Neural progenitor cell (in vitro differentiated cells): Measurements from ENCODE around the gene CC2D2A. TPM values are rescaled to one million over a fixed set of nuclear protein-coding genes. Genes with fewer than 3 reads are reported as not detected.
A peak's percentile ranks its signal among the peaks of the same experiment; 100 is the strongest.

ENCODE experiments used
- DNase-seq: peaks from one replicate; pipeline ENCODE4 v3.0.0-alpha.2; 2016; ENCODE audit warnings: low spot score
- H2AFZ ChIP-seq: fragments of 200-600 bp; sonication (generic); replicated peaks from 2 replicates; pipeline ENCODE4 v1.6.1; 2016; ENCODE audit warnings: antibody characterized with exemption
- H3F3A ChIP-seq: fragments of 200-600 bp; sonication (generic); 2 replicates; pipeline ENCODE4 v1.6.1; 2016; ENCODE audit warnings: antibody characterized with exemption, low read depth
- H3K27ac ChIP-seq: fragments of 200-600 bp; sonication (generic); 2 replicates; pipeline ENCODE4 v1.5.1; 2016; ENCODE audit warnings: mild to moderate bottlenecking
- H3K27me3 ChIP-seq: fragments of 200-600 bp; sonication (generic); 2 replicates; pipeline ENCODE4 v1.6.1; 2016; ENCODE audit warnings: mild to moderate bottlenecking, moderate library complexity
- H3K36me3 ChIP-seq: fragments of 200-600 bp; sonication (generic); 2 replicates; pipeline ENCODE4 v1.5.1; 2016
- H3K4me1 ChIP-seq: fragments of 200-600 bp; sonication (generic); 2 replicates; pipeline ENCODE4 v1.6.1; 2016; ENCODE audit warnings: mixed run types
- H3K4me2 ChIP-seq: fragments of 200-600 bp; sonication (generic); 2 replicates; pipeline ENCODE4 v1.6.1; 2016
- H3K4me3 ChIP-seq: fragments of 200-600 bp; sonication (generic); 2 replicates; pipeline ENCODE4 v1.5.1; 2016
- H3K79me2 ChIP-seq: fragments of 200-600 bp; sonication (generic); 2 replicates; pipeline ENCODE4 v1.6.1; 2016; ENCODE audit warnings: low read depth
- H3K9ac ChIP-seq: fragments of 200-600 bp; sonication (generic); 2 replicates; pipeline ENCODE4 v1.6.1; 2016
- H3K9me3 ChIP-seq: fragments of 200-600 bp; sonication (generic); 2 replicates; pipeline ENCODE4 v1.5.1; 2016; ENCODE audit warnings: low read depth
- H4K20me1 ChIP-seq: fragments of 200-600 bp; sonication (generic); 2 replicates; pipeline ENCODE4 v1.6.1; 2016; ENCODE audit warnings: low read depth
- H3K27ac Mint-ChIP-seq: 3 replicates; pipeline ENCODE4 v1.8.0; 2021; ENCODE audit warnings: mixed read lengths
- H3K27me3 Mint-ChIP-seq: 2 replicates; pipeline ENCODE4 v1.8.0; 2022; ENCODE audit warnings: low read depth, mild to moderate bottlenecking, inconsistent platforms, moderate library complexity, mixed read lengths; ENCODE audit not compliant: insufficient read depth
- H3K36me3 Mint-ChIP-seq: 3 replicates; pipeline ENCODE4 v1.8.0; 2021; ENCODE audit warnings: mixed read lengths
- H3K4me1 Mint-ChIP-seq: 3 replicates; pipeline ENCODE4 v1.8.0; 2021; ENCODE audit warnings: mixed read lengths
- H3K4me3 Mint-ChIP-seq: 3 replicates; pipeline ENCODE4 v1.8.0; 2021; ENCODE audit warnings: mild to moderate bottlenecking, moderate library complexity, mixed read lengths
- H3K9me3 Mint-ChIP-seq: 3 replicates; pipeline ENCODE4 v1.8.0; 2020; ENCODE audit warnings: mixed read lengths
- EZH2 ChIP-seq: fragments of 200-600 bp; sonication (generic); IDR thresholded peaks from 2 replicates; pipeline ENCODE4 v1.6.1; 2017; ENCODE audit warnings: antibody characterized with exemption, mild to moderate bottlenecking, moderate library complexity
- EZH2phosphoT487 ChIP-seq: fragments of 200-600 bp; sonication (generic); IDR thresholded peaks from 2 replicates; pipeline ENCODE4 v1.6.1; 2017; ENCODE audit warnings: antibody characterized with exemption
- total RNA-seq: library from RNA; depleted of rRNA; stranded (reverse); fragments of >200 nt; gene quantifications from 2 replicates; pipeline ENCODE4 v1.2.3, GENCODE V29; 2015; ENCODE audit warnings: low replicate concordance
- TF ChIP-seq, protein P1 (sequence below): fragments of 200-600 bp; sonication (generic); IDR thresholded peaks from 2 replicates; pipeline ENCODE4 v1.5.1; 2017; ENCODE audit warnings: antibody characterized with exemption, mild to moderate bottlenecking

The CC2D2A gene
- total RNA-seq, 1 donor from 2014 or later = 40.0 TPM

DNA sequence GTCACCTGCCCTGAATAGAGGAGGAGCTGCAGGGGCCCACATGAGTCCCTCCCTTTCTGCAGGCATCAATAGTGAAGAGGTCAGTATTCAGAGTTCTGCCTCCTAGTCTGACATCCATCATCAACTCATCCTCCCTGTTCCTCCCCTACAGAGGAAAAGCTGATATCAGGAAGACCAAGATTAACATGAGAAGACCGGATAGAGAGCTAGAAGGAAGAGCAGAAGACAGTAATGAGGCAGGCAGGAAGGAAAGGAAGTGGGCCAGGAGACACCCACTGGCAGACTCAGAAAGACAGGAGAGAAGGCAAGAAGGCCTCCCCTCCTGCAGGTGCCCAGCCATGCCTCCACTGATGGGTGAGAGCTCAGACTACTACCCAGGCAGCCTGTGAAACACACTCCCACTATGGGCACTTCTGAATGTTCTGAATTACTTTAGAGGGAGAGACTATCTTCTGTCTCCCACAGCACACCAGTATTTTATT is 74.6 kb downstream of the CC2D2A start:
- Histone ChIP-seq H3K27ac (peak overlapping the region; percentile 59), H3K36me3 (no peaks in the 10 kb centered on the region), H3K4me1 (peaks cover 17% of the 10 kb centered on the region), H2AFZ (no peak overlapping the region), H3K4me3 (no peak overlapping the region), H3K4me2 (peak overlapping the region; percentile 55), H3K27me3 (no peaks in the 10 kb centered on the region), H4K20me1 (no peaks in the 10 kb centered on the region), H3F3A (peaks cover 11% of the 10 kb centered on the region), H3K9ac (no peak overlapping the region), H3K9me3 (no peaks in the 10 kb centered on the region), H3K79me2 (no peaks in the 10 kb centered on the region)
- peak; percentile 17 for DNase-seq
- Mint-ChIP-seq H3K27ac (no peak overlapping the region), H3K4me3 (no peak overlapping the region), H3K4me1 (peaks cover 13% of the 10 kb centered on the region), H3K9me3 (no peaks in the 10 kb centered on the region), H3K36me3 (peaks cover 27% of the 10 kb centered on the region), H3K27me3 (no peaks in the 10 kb centered on the region)
- TF ChIP-seq EZH2 (no peak), EZH2phosphoT487 (no peak)
- TF ChIP-seq, protein P1, sequence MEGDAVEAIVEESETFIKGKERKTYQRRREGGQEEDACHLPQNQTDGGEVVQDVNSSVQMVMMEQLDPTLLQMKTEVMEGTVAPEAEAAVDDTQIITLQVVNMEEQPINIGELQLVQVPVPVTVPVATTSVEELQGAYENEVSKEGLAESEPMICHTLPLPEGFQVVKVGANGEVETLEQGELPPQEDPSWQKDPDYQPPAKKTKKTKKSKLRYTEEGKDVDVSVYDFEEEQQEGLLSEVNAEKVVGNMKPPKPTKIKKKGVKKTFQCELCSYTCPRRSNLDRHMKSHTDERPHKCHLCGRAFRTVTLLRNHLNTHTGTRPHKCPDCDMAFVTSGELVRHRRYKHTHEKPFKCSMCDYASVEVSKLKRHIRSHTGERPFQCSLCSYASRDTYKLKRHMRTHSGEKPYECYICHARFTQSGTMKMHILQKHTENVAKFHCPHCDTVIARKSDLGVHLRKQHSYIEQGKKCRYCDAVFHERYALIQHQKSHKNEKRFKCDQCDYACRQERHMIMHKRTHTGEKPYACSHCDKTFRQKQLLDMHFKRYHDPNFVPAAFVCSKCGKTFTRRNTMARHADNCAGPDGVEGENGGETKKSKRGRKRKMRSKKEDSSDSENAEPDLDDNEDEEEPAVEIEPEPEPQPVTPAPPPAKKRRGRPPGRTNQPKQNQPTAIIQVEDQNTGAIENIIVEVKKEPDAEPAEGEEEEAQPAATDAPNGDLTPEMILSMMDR = no peak

DNA sequence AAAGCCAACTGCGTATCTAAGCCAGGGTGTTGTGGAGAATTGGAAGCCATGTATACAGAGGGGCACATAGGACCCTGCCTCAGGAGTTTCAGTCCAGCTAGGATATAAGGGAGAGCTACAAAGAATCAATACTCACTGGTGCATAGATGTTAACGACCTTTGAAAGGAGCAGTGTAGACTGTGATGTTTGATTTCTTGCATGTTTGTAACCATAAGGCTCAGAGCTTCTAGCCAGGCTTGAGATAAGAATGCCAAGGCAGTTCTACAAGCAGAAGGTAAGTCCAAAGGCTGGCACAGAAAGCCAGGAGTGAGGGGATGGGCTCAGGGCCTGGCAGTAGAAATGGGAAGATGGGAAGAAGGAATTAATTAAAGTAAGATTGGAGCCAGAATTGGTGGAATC is 75.7 kb downstream of the CC2D2A start:
- Histone ChIP-seq H2AFZ (no peak overlapping the region), H3K4me1 (peaks cover 17% of the 10 kb centered on the region), H3K27me3 (no peaks in the 10 kb centered on the region), H4K20me1 (no peaks in the 10 kb centered on the region), H3K79me2 (no peaks in the 10 kb centered on the region), H3K9me3 (no peaks in the 10 kb centered on the region), H3F3A (peaks cover 11% of the 10 kb centered on the region), H3K27ac (no peak overlapping the region), H3K4me3 (no peak overlapping the region), H3K36me3 (no peaks in the 10 kb centered on the region), H3K4me2 (no peak overlapping the region), H3K9ac (no peak overlapping the region)
- no peak overlapping the region for H3K4me3 Mint-ChIP-seq
- H3K27me3 Mint-ChIP-seq = no peaks in the 10 kb centered on the region
- DNase-seq = no peak
- H3K36me3 Mint-ChIP-seq = peaks cover 24% of the 10 kb centered on the region
- peaks cover 20% of the 10 kb centered on the region for H3K4me1 Mint-ChIP-seq
- no peaks in the 10 kb centered on the region for H3K9me3 Mint-ChIP-seq
- TF ChIP-seq EZH2 = no peak
- TF ChIP-seq, protein P1 = no peak
- TF ChIP-seq EZH2phosphoT487 = no peak
- H3K27ac Mint-ChIP-seq = no peak overlapping the region

DNA sequence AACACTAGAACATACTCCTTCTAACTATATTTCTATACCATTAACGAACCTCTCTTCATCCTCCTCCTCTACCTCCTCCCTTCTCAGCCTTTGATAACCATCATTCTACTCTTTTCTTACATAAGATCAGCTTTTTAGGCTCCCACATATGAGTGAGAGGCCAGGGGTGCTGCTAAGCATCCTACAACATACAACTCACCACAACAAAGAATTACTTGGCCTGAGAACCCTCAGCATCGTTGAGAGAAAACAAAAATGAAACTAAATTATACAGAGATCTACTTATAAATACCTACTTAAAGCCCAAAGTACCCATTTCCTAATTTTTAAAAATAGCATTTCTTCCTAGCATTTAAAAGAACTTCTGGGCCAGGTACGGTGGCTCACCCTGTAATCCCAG is 77.7 kb downstream of the CC2D2A start:
- Histone ChIP-seq H3K4me1 (peaks cover 17% of the 10 kb centered on the region), H3K9me3 (no peaks in the 10 kb centered on the region), H2AFZ (no peak overlapping the region), H3K4me3 (no peak overlapping the region), H4K20me1 (no peaks in the 10 kb centered on the region), H3K36me3 (no peaks in the 10 kb centered on the region), H3K27me3 (no peaks in the 10 kb centered on the region), H3K79me2 (no peaks in the 10 kb centered on the region), H3K27ac (no peak overlapping the region), H3K9ac (no peak overlapping the region), H3K4me2 (no peak overlapping the region), H3F3A (peaks cover 11% of the 10 kb centered on the region)
- DNase-seq = no peak
- H3K27me3 Mint-ChIP-seq = no peaks in the 10 kb centered on the region
- H3K4me3 Mint-ChIP-seq = no peak overlapping the region
- H3K36me3 Mint-ChIP-seq = peaks cover 15% of the 10 kb centered on the region
- H3K4me1 Mint-ChIP-seq = peaks cover 20% of the 10 kb centered on the region
- TF ChIP-seq EZH2 (no peak), EZH2phosphoT487 (no peak)
- TF ChIP-seq, protein P1 = no peak
- H3K9me3 Mint-ChIP-seq = no peaks in the 10 kb centered on the region
- no peak overlapping the region for H3K27ac Mint-ChIP-seq
